ENCODE data around the gene KIRREL3. TPM values are rescaled to one million over a fixed set of nuclear protein-coding genes. Genes with fewer than 3 reads are reported as not detected.

KIRREL3 gene
- total and polyA plus RNA-seq, 2 of the 4 experiments (the other 2 are of a cell fraction) = 10.9 to 15.9 TPM

- dilution Hi-C loops (cut with HindIII; ENCODE audit: low sequenced_read_pairs, unreplicated experiment) = no loop called here
- Histone ChIP-seq H2BK15ac (ENCODE audit: low read depth, low read length) (peak overlapping the region; percentile 78; the same call in 1 of the 3 replicates), H2AK9ac (replicated peaks; ENCODE audit: low read depth, low read length, poor library complexity) (peak overlapping the region; percentile 39), H3K4ac (ENCODE audit: low read depth, low read length) (peak overlapping the region; percentile 82), H2BK120ac (ENCODE audit: low read depth, low read length) (peak overlapping the region; percentile 44; the same call in 1 of the 2 replicates), H3K4me3 (ENCODE audit: insufficient read depth, low read depth, low read length) (no peak overlapping the region), H4K20me1 (ENCODE audit: insufficient read depth, low read length) (no peaks in the 10 kb centered on the region; the same call in 1 of the 2 replicates), H2BK20ac (ENCODE audit: low read depth, low read length) (no peak overlapping the region), H4K5ac (ENCODE audit: low read depth, low read length) (peak overlapping the region; percentile 83), H3K4me1 (ENCODE audit: control insufficient read depth, insufficient read depth, low read length) (peaks cover 27% of the 10 kb centered on the region), H3K9ac (ENCODE audit: low read depth, low read length) (peak overlapping the region; percentile 64), H3K9me3 (ENCODE audit: control insufficient read depth, insufficient read depth, low read length) (no peaks in the 10 kb centered on the region), H3K56ac (ENCODE audit: extremely low read depth, insufficient read depth, low read length) (peak overlapping the region; percentile 55; the same call in 1 of the 2 replicates), H3K18ac (ENCODE audit: low read depth, low read length) (peak overlapping the region; percentile 50; the same call in 1 of the 2 replicates), H3K4me2 (ENCODE audit: low read depth, low read length) (no peak overlapping the region; the same call in 1 of the 2 replicates), H4K91ac (ENCODE audit: insufficient read depth, low read depth, low read length) (peak overlapping the region; percentile 67), H4K8ac (ENCODE audit: low read depth in 2 of 2, low read length in 2 of 2) (peak overlapping the region; percentile 95 to 97), H3K27me3 (ENCODE audit: control insufficient read depth, insufficient read depth, low read length) (no peaks in the 10 kb centered on the region), H3K14ac (replicated peaks; ENCODE audit: low read depth, low read length) (peak overlapping the region; percentile 73), H2AFZ (replicated peaks; ENCODE audit: low read length, poor library complexity) (peak overlapping the region; percentile 92), H2AK5ac (ENCODE audit: low read depth, low read length) (peak overlapping the region; percentile 61), H3K27ac (ENCODE audit: insufficient read depth, low read length) (peak overlapping the region; percentile 64; the same call in 1 of the 2 replicates), H3K79me1 (ENCODE audit: low read depth in 1 of 2, low read length in 2 of 2) (peaks cover 0 to 5% of the 10 kb centered on the region in 2 experiments; a peak in 1 of 4 replicates), H2BK5ac (ENCODE audit: low read depth, low read length, poor library complexity, severe bottlenecking) (no peak overlapping the region), H3K23ac (ENCODE audit: low read depth, low read length) (peak overlapping the region; percentile 84), H3K36me3 (ENCODE audit: control insufficient read depth, insufficient read depth, low read length) (peaks cover 8% of the 10 kb centered on the region; the same call in 1 of the 2 replicates), H3K9me1 (ENCODE audit: insufficient read depth, low read length) (peaks cover 18% of the 10 kb centered on the region)
- no TSS peak for BruUV-seq (replicated peaks)
- 0 out of 2 replicates have a peak, but pooled peaks have one; percentile 3 for ATAC-seq (ENCODE audit: low read depth)
- in situ Hi-C loops (cut with MboI; ENCODE audit: low sequenced_read_pairs) = loop anchor here (10.0 kb wide), 1 partner anchor 101 kb away; no protein-coding TSS in a partner anchor
- intact Hi-C loops (cut with micrococcal nuclease) = no loop called here
- POLR2A ChIA-PET (ENCODE audit: unreplicated experiment) = no interaction called here
- TF ChIP-seq USF2 (IDR thresholded peaks at IDR 0.05; ENCODE audit: low read depth, low read length) = no peak
- TF ChIP-seq MXI1 (IDR thresholded peaks at IDR 0.05; ENCODE audit: borderline replicate concordance, low read depth, low read length) = no peak
- TF ChIP-seq NFE2L2 (IDR thresholded peaks at IDR 0.05; ENCODE audit: low read depth, low read length) = no peak
- TF ChIP-seq MAFK (IDR thresholded peaks at IDR 0.05; ENCODE audit: low read depth, low read length) = no peak
- no peak for TF ChIP-seq FOS (IDR thresholded peaks at IDR 0.05; ENCODE audit: low read depth, low read length)
- TF ChIP-seq ELK1 (IDR thresholded peaks at IDR 0.05; ENCODE audit: borderline replicate concordance, low read depth, low read length) = no peak
- TF ChIP-seq CEBPB (IDR thresholded peaks at IDR 0.05; ENCODE audit: low read depth, low read length) = no peak
- no peak for TF ChIP-seq POLR2A (IDR thresholded peaks at IDR 0.05; ENCODE audit: low read depth, low read length)
- TF ChIP-seq, protein P1, sequence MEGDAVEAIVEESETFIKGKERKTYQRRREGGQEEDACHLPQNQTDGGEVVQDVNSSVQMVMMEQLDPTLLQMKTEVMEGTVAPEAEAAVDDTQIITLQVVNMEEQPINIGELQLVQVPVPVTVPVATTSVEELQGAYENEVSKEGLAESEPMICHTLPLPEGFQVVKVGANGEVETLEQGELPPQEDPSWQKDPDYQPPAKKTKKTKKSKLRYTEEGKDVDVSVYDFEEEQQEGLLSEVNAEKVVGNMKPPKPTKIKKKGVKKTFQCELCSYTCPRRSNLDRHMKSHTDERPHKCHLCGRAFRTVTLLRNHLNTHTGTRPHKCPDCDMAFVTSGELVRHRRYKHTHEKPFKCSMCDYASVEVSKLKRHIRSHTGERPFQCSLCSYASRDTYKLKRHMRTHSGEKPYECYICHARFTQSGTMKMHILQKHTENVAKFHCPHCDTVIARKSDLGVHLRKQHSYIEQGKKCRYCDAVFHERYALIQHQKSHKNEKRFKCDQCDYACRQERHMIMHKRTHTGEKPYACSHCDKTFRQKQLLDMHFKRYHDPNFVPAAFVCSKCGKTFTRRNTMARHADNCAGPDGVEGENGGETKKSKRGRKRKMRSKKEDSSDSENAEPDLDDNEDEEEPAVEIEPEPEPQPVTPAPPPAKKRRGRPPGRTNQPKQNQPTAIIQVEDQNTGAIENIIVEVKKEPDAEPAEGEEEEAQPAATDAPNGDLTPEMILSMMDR (conservative IDR thresholded peaks at IDR 0.05; ENCODE audit: low read depth, low read length) = no peak
- CTCF ChIA-PET = no interaction called here
- 55% methylated on average over 4 of the region's 19 CpGs; no CpG with 5 or more reads in 1 of the 2 experiments for WGBS, 2 experiments (ENCODE audit: extremely low coverage in 2 of 2, insufficient read length in 1 of 2)
- DNase-seq = no peak
Observed at GRCh38 chr11:126415669-126416420, 584.7 kb downstream of the KIRREL3 start.

Measured in IMR-90 (cell line).